ENCODE results near the gene CFH.

- no peak for TF ChIP-seq POLR2AphosphoS5 (IDR thresholded peaks at IDR 0.05; ENCODE audit: low read depth, low read length)
- TF ChIP-seq SIN3A (IDR thresholded peaks at IDR 0.05; ENCODE audit: borderline replicate concordance, insufficient read depth, low read length): no peak
- TF ChIP-seq REST (IDR thresholded peaks at IDR 0.05; ENCODE audit: insufficient read depth in 1 of 2, low read depth in 2 of 2, low read length in 2 of 2): no peak
- no peak for TF ChIP-seq TAF1 (IDR thresholded peaks at IDR 0.05; ENCODE audit: borderline replicate concordance, insufficient read depth, low read length)
- no peak for TF ChIP-seq FOXP2 (optimal IDR thresholded peaks at IDR 0.05; ENCODE audit: borderline replicate concordance, extremely low read depth, extremely low read length, insufficient read depth)
Measured at GRCh38 chr1:196684476-196684875, 32.6 kb downstream of the CFH start.

Measured in PFSK-1 (cell line).